RWPE2 (cell line): ENCODE measurements around the gene RER1.

Experiments
- ATAC-seq: fragments of 200-7000 bp; cut with Tn5 transposase; 3 replicates; pipeline ENCODE4 v1.9.1; 2021; ENCODE audit warnings: low read depth
- DNase-seq: peaks from one replicate; pipeline ENCODE4 v3.0.0-alpha.2; 2020; ENCODE audit warnings: low spot score
- H3K27ac ChIP-seq: fragments of 450-650 bp; 2 replicates; pipeline ENCODE4 v1.5.1; 2017; ENCODE audit warnings: mild to moderate bottlenecking; ENCODE audit not compliant: poor library complexity, severe bottlenecking
- H3K27me3 ChIP-seq: fragments of 250-450 bp; sonication (Bioruptor Pico); 2 replicates; pipeline ENCODE4 v1.5.1; 2021; ENCODE audit warnings: mild to moderate bottlenecking, moderate library complexity; ENCODE audit not compliant: insufficient read depth, poor library complexity, severe bottlenecking
- H3K36me3 ChIP-seq: fragments of 250-450 bp; sonication (Bioruptor Pico); 2 replicates; pipeline ENCODE4 v1.5.1; 2020; ENCODE audit warnings: low read depth, mild to moderate bottlenecking, moderate library complexity
- H3K4me1 ChIP-seq: fragments of 250-450 bp; sonication (Bioruptor Pico); 2 replicates; pipeline ENCODE4 v1.5.1; 2021; ENCODE audit warnings: mild to moderate bottlenecking, moderate library complexity; ENCODE audit not compliant: insufficient read depth, poor library complexity, severe bottlenecking
- H3K4me3 ChIP-seq: fragments of 250-450 bp; sonication (Bioruptor Pico); 2 replicates; pipeline ENCODE4 v1.5.1; 2021; ENCODE audit warnings: mild to moderate bottlenecking, moderate library complexity; ENCODE audit not compliant: severe bottlenecking
- H3K9me3 ChIP-seq: fragments of 250-450 bp; sonication (Bioruptor Pico); 2 replicates; pipeline ENCODE4 v1.5.1; 2021; ENCODE audit warnings: mild to moderate bottlenecking, moderate library complexity; ENCODE audit not compliant: severe bottlenecking
- TF ChIP-seq, protein P1 (sequence below): fragments of 450-650 bp; IDR thresholded peaks from one replicate; pipeline ENCODE4 v1.5.1; 2017; ENCODE audit warnings: mild to moderate bottlenecking, moderate library complexity; ENCODE audit not compliant: poor library complexity, severe bottlenecking

The RER1 gene

DNA sequence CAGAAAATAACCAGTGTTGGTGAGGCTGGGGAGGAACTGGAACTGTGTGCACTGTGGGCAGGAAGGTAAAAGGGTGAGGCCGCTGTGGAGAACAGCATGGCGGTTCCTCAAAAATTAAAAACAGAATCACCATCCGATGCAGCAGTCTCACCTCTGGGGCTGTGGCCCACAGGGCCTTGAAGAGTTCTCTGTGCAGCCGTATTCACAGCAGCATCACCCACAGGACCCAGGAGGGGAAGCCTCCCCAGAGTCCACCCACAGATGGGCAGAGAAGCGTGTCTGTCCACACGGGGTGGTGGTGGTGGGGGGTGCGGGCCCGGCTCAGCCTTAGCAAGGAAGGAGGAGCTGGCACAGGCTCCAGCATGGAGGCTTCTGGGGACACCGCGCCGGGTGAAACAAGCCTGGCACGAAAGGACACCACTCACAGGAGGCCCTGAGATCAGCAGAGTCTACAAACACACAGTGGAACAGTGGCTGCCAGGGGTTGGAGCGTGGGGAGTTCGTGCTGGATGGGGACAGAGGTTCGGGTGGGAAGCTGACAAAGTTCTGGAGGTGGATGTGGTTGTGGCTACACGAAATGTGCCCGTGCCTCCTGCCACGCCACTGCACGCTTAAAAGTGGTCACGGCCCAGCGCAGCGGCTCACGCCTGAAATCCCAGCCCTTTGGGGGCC lies 11.8 kb upstream of the RER1 start:
- ATAC-seq: no peak
- Histone ChIP-seq H3K4me1 (no peaks in the 10 kb centered on the region), H3K27me3 (no peaks in the 10 kb centered on the region)

DNA sequence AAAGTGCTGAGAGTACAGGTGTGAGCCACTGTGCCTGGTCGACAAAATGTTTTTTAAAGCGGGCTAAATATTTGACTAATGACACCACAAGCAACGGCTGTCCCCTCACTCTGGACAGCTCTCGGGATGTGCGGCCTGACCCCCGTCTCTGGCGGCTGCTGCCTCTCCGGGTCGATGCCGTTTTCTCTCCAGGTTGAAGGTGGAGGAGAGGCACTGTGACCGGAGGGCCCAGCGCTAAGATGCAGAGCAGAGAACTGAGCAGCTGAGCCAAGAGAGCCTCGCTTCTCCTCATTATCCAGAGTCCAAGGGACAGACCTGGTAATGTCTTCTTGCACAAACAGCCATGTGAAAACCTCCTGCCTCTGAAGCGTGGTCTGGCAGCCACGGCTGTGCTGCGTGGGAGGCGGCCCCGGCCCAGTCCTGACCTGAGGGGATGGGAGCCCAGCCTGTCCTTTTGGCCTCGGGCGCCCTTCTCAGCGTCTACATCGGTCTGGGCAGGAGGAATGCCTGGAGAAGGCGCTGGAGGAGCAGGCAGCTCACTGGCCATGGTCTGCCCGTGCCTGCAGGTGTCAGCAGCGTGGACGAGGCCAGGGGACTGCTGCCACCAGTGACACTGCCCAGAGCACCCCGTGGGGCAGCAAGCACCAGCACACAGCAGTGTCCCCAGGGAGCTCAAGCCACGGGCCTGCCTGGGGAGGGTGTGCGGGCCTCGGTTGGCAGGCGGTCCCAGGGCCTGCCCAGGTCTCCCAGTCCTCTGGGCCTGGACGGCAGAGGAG lies 10.6 kb upstream of the RER1 start:
- H3K36me3 ChIP-seq: no peaks in the 10 kb centered on the region
- TF ChIP-seq, protein P1, sequence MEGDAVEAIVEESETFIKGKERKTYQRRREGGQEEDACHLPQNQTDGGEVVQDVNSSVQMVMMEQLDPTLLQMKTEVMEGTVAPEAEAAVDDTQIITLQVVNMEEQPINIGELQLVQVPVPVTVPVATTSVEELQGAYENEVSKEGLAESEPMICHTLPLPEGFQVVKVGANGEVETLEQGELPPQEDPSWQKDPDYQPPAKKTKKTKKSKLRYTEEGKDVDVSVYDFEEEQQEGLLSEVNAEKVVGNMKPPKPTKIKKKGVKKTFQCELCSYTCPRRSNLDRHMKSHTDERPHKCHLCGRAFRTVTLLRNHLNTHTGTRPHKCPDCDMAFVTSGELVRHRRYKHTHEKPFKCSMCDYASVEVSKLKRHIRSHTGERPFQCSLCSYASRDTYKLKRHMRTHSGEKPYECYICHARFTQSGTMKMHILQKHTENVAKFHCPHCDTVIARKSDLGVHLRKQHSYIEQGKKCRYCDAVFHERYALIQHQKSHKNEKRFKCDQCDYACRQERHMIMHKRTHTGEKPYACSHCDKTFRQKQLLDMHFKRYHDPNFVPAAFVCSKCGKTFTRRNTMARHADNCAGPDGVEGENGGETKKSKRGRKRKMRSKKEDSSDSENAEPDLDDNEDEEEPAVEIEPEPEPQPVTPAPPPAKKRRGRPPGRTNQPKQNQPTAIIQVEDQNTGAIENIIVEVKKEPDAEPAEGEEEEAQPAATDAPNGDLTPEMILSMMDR: no peak
- no peak overlapping the region for H3K27ac ChIP-seq
- peak; percentile 57 for DNase-seq
- H3K27me3 ChIP-seq: no peaks in the 10 kb centered on the region
- no peak for ATAC-seq
- no peaks in the 10 kb centered on the region for H3K4me1 ChIP-seq
- H3K4me3 ChIP-seq: no peak overlapping the region
- H3K9me3 ChIP-seq: no peaks in the 10 kb centered on the region

More for the DNA sequence above, 11.8 kb upstream of the RER1 start:
- Histone ChIP-seq H3K36me3 (no peaks in the 10 kb centered on the region), H3K27ac (no peak overlapping the region), H3K9me3 (no peaks in the 10 kb centered on the region), H3K4me3 (no peak overlapping the region)
- TF ChIP-seq, protein P1: no peak
- DNase-seq: peak; percentile 47

DNA sequence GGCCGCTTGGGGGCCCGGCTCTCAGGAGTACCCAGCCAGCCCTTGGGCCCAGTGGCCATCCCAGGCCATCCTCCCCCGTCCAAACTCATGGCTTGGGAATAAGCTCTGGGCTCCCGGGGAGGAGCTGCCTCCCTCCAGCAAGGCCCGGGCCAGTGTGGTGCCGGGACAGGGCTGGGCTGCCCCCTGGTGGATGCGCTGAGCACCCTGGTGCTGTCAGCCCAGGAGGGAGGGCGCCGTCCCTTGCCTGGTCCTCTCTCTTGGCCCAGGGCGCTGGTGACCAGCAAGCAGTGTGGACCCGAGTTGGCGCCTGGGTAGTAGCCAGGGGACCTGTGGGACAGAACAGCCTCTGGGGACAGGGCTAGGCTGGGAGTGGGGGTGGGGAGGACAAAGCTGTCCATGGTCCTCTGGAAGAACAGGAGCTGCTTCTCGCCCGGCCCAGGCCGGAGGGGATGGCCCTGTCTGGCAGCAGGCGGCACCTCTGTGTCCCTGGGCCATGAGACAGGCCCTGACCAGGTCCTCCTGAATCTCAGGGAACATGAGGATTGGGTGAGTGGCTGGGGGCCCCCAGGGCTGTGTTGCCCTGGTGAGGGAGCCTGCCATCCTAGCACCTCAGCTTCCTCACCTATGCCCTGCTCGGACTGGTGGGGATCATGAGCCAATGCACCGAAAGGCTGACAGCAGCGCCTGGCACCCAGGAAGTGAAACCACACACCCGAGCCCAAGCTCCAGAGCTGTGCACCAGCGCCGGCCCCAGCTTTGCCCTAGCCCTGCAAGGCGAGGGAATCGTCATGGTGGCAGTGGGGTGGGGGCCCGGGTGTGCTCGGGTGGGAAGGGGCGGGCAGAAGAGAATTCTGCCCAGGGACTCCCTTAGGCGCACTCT lies 9.7 kb upstream of the RER1 start:
- Histone ChIP-seq H3K27me3 (no peaks in the 10 kb centered on the region), H3K4me3 (no peak overlapping the region), H3K27ac (no peak overlapping the region), H3K4me1 (no peaks in the 10 kb centered on the region), H3K9me3 (no peaks in the 10 kb centered on the region), H3K36me3 (no peaks in the 10 kb centered on the region)
- ATAC-seq (peak; percentile 88), DNase-seq (peak; percentile 71)
- TF ChIP-seq, protein P1: peak; percentile 85

DNA sequence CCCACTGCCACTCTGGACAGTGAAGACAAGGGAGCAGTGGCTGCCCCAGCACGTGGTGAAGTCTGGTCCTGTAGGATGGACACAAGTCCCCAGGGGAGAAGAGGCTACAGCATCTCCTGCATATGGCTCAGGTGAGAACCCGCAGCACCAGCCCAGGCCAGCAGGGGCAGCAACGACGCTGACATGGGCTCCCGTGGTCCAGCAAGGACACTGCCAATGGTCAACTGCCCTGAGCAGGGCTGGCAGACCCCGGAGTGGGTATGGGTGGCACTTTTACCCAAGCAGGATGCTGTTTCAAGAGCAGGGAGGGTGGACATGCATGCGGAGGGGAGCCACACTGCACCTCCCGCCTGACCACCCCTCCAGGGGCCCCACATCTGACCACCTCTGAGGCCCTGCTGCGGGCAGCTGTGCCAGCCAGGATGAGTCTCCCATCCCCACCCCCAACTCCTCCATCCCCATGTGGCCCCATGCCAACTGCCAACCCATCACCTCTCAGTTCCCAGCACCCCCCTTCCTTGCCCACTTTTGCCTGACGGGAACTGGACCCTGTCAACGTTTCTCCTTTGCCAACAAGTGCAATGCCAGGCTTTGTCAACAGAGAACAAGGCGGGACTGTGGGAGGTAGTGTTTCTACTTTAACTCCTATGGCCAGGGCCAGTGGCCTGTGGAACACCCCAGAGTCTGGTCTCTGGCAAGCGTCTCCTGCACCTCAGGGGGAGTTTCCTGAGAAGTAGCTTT lies 8.8 kb upstream of the RER1 start:
- H3K4me3 ChIP-seq: no peak overlapping the region
- H3K27ac ChIP-seq: no peak overlapping the region
- peak; percentile 43; the same call in 1 of the 3 replicates for ATAC-seq
- H3K27me3 ChIP-seq: no peaks in the 10 kb centered on the region
- H3K4me1 ChIP-seq: no peaks in the 10 kb centered on the region
- TF ChIP-seq, protein P1: no peak
- H3K36me3 ChIP-seq: no peaks in the 10 kb centered on the region
- no peaks in the 10 kb centered on the region for H3K9me3 ChIP-seq
- DNase-seq: peak; percentile 52
